HG03066 (cell line): ENCODE measurements around the gene HLTF.
"Not testable (repeated sequence)": the region's sequence is repeated elsewhere in the genome, so short reads cannot be mapped to it uniquely, and the experiment has no call there.

ENCODE experiments used
- ATAC-seq: cut with Tn5 transposase; IDR thresholded peaks from one replicate; pipeline ENCODE4 v1.9.1; 2021; ENCODE audit warnings: low read depth; ENCODE audit not compliant: unreplicated experiment

The HLTF gene, protein sequence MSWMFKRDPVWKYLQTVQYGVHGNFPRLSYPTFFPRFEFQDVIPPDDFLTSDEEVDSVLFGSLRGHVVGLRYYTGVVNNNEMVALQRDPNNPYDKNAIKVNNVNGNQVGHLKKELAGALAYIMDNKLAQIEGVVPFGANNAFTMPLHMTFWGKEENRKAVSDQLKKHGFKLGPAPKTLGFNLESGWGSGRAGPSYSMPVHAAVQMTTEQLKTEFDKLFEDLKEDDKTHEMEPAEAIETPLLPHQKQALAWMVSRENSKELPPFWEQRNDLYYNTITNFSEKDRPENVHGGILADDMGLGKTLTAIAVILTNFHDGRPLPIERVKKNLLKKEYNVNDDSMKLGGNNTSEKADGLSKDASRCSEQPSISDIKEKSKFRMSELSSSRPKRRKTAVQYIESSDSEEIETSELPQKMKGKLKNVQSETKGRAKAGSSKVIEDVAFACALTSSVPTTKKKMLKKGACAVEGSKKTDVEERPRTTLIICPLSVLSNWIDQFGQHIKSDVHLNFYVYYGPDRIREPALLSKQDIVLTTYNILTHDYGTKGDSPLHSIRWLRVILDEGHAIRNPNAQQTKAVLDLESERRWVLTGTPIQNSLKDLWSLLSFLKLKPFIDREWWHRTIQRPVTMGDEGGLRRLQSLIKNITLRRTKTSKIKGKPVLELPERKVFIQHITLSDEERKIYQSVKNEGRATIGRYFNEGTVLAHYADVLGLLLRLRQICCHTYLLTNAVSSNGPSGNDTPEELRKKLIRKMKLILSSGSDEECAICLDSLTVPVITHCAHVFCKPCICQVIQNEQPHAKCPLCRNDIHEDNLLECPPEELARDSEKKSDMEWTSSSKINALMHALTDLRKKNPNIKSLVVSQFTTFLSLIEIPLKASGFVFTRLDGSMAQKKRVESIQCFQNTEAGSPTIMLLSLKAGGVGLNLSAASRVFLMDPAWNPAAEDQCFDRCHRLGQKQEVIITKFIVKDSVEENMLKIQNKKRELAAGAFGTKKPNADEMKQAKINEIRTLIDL

GRCh38 chr3:149086232-149086988 is at the start of gene HLTF:
Gene HLTF (minus strand): TSS chr3:149086533. CDS start chr3:149086336, 197 bp downstream.
- ATAC-seq, result peak; percentile 97

- no peak for ATAC-seq
Measured at GRCh38 chr3:149134575-149134974, 48.2 kb upstream of the HLTF start.

DNA sequence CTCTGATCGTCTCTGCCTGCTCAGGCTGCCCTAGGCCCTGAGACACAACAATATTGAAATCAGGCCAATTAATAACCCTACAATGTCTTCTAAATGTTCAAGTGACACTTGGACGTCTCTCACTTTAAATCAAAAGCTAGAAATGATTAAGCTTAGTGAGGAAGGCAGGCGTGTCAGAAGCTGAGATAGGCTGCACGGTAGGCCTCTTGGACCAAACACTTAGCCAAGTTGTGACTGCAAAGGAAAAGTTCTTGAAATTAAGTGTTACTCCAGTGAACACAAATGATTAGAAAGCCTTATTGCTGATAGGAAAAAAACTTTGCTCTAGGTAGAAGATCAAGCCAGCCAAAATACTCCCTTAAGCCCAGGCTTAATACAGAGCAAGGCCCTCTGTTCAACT is 45.3 kb upstream of the HLTF start:
- ATAC-seq, result no peak

DNA sequence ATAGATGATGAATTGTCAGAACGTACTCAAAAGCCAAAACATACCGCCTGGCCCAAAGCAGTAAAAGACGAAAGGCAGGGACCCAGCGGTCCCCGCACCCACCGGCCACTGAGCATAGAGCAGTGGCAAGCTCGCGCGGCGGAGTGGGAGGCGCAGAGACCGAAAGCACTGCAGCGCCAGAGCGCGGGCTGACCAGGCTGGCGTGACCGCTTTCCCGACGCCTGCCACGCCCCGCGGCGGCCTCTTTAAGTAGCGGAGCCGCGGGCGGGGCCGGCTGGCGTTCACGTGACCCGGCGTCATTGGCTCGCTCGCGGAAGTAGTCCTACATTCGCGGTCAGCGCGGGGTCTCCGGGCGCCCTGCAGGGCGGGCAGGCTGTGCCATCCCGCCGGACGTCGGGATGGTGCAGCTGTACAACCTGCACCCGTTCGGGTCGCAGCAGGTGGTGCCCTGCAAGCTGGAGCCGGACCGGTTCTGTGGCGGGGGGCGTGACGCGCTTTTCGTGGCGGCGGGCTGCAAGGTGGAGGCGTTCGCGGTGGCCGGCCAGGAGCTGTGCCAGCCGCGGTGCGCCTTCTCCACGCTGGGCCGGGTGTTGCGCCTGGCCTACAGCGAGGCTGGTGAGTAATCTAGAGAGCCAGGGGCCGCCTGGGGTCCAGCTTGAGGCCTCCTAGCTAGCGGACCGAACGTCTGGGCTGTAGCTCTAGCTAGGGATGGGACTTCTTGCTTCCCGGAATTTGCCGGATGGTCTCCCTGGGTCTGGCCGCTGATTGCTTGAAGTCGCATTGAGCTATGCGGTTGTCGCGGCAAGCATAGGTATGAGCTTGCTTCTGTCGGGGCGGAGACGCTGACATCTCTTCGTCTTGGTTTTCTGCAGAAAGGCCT is 43.2 kb upstream of the HLTF start, which contains the start of gene HPS3:
Gene HPS3, plus strand, starts transcription at position 313 of the 880 bp plus-strand sequence. Its CDS starts 86 bp downstream, at position 399.
- peak; percentile 92 for ATAC-seq

DNA sequence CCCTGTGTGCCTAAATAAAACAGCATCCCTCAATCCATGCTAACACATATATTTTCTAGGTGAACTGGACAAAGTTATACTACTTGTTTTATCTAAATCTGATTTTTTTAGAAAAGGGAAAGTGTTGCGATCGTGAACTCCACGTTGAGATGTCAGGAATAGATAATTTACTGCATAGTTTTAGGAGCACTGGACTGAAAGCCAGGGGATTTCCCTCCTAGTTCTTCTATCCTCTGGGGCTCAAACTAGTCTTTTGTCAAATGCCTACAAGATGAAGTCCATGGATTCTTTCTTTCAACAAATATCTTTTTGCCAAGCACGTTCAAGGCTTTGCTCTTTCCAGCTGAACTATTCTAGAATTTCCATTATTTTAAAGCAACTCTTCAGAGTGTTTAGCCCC is 42.5 kb upstream of the HLTF start:
- ATAC-seq, result no peak

GRCh38 chr3:149122721-149123578 is 36.6 kb upstream of the HLTF start:
- no peak for ATAC-seq

DNA sequence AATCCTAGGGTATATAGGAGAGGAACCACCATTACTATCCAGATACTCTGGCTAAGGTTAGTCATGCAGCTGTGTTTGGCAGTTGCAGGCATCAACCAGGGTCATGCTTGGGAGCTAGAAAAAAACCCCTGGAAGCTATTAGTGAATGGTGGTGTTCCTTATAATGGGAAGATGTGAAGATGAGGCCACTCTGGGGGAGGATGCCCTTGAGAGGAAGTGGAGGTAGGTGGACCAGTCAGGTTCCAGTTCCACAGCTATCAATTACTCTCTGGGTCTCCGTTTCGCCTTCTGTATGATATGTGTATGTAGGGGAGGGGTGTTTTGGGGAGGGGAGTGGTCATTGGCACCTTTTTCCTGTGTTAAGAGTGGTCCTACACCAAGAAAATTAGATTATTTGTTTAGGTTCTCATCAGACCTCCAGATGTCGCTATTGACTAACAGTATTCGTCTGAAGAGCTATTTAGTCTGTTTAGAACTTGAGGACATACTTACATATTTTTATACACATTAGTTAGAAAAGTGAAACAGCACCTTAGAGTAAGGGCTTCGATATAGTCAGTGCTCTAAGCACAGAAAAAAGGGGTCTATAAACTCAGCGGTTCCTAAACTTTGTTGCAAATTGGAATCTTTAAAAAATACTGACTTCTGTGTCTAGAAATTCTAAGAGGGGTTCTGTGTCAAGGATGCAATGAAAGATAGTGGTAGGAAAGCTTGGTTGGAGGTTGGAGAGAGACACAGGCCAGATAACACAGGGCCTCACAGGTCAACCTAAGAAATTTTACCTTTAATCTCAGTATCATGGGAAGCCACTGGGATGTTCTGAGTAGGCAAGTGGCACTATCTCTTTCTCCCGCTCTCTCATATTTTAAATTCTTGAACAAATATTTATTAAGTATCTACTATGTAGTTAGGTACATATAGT is 34.0 kb upstream of the HLTF start:
- no peak for ATAC-seq

DNA sequence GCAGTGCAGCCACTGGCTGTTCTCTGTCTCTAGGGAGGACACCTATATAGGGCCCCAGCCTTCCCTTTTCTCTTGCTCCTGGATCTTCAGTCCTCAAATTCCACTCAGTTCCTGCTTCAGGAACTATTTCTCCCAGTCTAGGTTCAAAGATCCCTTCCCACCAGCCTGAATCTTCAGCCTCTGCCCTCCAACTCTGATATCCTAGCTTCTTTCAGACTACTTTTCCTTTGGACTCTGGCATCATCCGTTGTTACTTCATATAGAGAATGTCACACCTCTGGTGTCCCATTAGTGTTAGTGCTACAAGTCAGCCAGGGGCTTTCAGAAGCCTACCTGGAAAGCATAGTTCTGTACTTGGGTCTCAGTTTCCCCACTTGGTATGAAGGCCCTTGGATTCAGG is 33.1 kb upstream of the HLTF start:
- no peak for ATAC-seq

DNA sequence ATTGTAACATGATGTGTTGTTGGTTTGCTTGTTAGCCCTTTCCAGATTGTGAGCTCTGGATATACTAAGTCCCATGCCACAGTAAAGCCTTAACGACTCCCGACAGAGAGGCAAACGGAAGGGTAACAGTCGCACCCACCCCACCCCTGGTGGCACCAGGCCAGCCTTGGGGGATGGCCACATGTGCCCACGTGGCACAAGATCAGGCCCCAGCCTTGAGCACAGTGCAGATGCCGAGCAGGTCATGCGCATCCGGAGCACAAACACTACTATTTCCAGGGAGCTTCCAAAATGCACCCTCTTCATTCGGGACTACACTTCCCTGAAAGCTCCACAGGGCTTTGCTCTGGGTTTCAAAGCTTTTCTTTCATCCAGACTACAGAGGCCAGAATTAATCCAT is 32.4 kb upstream of the HLTF start:
- ATAC-seq, result no peak

DNA sequence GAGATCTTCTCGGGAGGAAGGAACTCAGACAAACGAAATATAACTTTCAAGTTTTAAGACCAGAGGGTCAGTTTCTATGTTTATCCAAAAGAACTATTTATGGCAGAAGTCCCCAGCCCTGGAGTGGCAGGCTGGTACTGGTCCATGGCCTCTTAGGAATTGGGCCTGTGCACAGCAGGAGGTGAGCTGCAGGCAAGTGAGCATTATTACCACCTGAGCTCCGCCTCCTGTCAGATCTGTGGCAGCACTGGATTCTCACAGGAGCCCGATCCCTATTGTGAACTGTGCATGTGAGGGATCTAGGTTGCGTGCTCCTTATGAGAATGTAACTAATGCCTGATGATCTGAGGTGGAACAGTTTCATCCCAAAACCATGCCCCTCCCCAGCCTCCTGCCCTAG is 28.8 kb upstream of the HLTF start:
- ATAC-seq, result no peak

GRCh38 chr3:149114458-149114857 is 28.1 kb upstream of the HLTF start:
- no peak for ATAC-seq

- ATAC-seq, result no peak
Measured at GRCh38 chr3:149104484-149104883, 18.2 kb upstream of the HLTF start.

DNA sequence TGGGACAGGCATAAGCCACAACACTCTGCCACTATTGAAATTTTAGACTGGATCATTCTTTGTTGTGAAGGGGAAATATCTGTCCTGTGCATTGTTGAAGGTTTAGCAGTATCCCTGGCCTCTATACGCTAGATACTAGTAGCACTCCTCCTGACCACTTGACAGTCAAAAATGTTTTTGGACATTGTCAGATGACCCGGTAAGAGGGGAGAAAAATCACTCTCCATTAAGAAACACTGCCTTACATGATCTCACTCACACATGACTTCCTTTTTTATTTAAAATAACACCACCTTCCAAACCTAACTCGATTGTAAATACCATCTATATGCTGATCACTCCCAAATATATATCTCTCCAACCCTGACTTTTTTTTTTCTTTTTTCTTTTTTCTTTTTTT is 15.3 kb upstream of the HLTF start:
- ATAC-seq, result no peak

DNA sequence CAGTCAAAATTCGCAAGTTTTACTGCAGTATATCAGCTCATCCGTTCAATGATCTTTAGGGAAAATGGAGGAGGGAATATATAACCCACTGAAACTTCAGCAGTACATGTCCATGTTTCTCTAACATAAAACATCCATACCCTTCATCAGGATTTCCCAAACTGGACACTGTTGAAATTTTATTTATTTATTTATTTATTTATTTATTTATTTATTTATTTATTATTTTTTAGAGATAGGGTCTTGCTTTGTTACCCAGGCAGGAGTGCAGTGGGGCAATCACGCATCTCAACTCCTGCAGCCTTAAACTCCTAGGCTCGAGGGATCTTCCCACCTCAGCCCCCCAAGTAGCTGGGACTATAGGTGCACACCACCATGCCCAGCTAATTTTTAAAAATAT is 14.8 kb upstream of the HLTF start:
- no peak for ATAC-seq

GRCh38 chr3:149097987-149098386 is 11.7 kb upstream of the HLTF start:
- not testable (repeated sequence) for ATAC-seq

- ATAC-seq, result peak; percentile 90
Measured at GRCh38 chr3:149095487-149095886, 9.2 kb upstream of the HLTF start.

DNA sequence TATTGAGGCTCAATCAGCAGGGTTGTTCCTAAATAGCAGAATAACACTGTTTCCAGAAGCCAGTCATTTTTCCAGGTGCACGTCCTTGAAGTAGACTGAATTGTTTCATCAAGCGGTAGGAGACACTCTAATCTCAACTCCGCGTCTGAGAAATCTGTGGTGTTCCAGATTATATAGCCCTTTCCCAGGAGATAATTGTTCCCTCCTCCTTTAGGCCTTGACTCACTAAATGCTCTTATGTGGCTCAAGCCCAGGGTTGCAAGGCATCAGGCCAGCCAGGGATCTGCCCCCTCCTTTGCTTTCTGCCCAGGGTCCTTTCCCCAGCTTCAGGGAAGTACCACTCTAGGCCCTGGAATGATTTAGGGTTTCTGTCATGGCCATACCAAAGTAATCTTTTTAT is 5.7 kb upstream of the HLTF start:
- no peak for ATAC-seq

DNA sequence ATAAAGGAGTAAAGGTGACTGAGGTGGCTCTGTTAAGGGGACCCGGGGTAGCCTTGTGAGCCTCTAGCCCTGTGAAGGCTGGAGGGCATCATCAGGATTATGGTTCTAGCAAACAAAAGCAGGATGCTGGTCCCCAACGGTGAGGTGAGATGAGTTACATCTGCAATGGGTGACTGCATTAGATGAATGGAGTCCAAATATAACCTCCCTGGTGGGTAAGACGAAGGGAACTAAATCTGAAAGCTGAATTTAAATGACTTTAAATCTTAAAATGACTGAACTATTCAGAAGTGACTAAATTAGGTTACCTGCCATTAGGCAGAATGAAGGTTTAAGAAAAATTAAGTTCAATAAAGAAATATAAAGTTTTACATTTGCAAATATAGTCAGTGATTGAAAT is 4.6 kb upstream of the HLTF start:
- ATAC-seq, result no peak
